HG02623 (cell line): Measurements from ENCODE around the gene CCL21.

Experiments used
- ATAC-seq: cut with Tn5 transposase; IDR thresholded peaks from one replicate; pipeline ENCODE4 v1.9.1; 2021; ENCODE audit warnings: moderate library complexity; ENCODE audit not compliant: unreplicated experiment

CCL21 gene

GRCh38 chr9:34709196-34709978 lies 549 bp downstream of the CCL21 start:
- ATAC-seq = no peak

GRCh38 chr9:34707130-34707529 lies 2.8 kb downstream of the CCL21 start:
- no peak for ATAC-seq

- peak; percentile 64 for ATAC-seq
Observed at GRCh38 chr9:34701769-34702736, 7.9 kb downstream of the CCL21 start.

GRCh38 chr9:34701023-34701768 lies 8.7 kb downstream of the CCL21 start:
- ATAC-seq = no peak

GRCh38 chr9:34694811-34695210 lies 15.1 kb downstream of the CCL21 start:
- no peak for ATAC-seq

- ATAC-seq = no peak
Observed at GRCh38 chr9:34693560-34693959, 16.4 kb downstream of the CCL21 start.

GRCh38 chr9:34691936-34692315 lies 18.0 kb downstream of the CCL21 start:
- ATAC-seq = no peak

- ATAC-seq = no peak
Observed at GRCh38 chr9:34690983-34691935, 18.7 kb downstream of the CCL21 start, which contains the start of gene CCL19. Gene CCL19 (minus strand): TSS chr9:34691276. CDS start chr9:34691139, 137 bp downstream.

- ATAC-seq = no peak
Observed at GRCh38 chr9:34689512-34689911, 20.4 kb downstream of the CCL21 start.

GRCh38 chr9:34689116-34689470 lies 20.8 kb downstream of the CCL21 start:
- no peak for ATAC-seq

GRCh38 chr9:34688329-34689115 lies 21.4 kb downstream of the CCL21 start:
- ATAC-seq = no peak

- ATAC-seq = no peak
Observed at GRCh38 chr9:34687276-34688030, 22.5 kb downstream of the CCL21 start.

GRCh38 chr9:34686732-34687131 lies 23.2 kb downstream of the CCL21 start:
- no peak for ATAC-seq

GRCh38 chr9:34686231-34686630 lies 23.7 kb downstream of the CCL21 start:
- ATAC-seq = no peak

- no peak for ATAC-seq
Observed at GRCh38 chr9:34685591-34685990, 24.3 kb downstream of the CCL21 start.

- no peak for ATAC-seq
Observed at GRCh38 chr9:34684816-34685215, 25.1 kb downstream of the CCL21 start.

- no peak for ATAC-seq
Observed at GRCh38 chr9:34684145-34684544, 25.8 kb downstream of the CCL21 start.

- no peak for ATAC-seq
Observed at GRCh38 chr9:34675869-34676268, 34.1 kb downstream of the CCL21 start.
